Stimulated activated CD4-positive, alpha-beta T cell treated with anti-CD3 and anti-CD28 coated beads, Interleukin-4, amount 100 ng/mL, for 48 hours (primary cell): ENCODE data around the gene ARHGAP26.

ENCODE experiments used
- DNase-seq, 2 donors: peaks; one replicate each; pipeline ENCODE4 v3.0.0-alpha.2; 2020; ENCODE audit warnings: low read depth in 2 of 2

Gene ARHGAP26

GRCh38 chr5:142872217-142872616 lies 102.0 kb downstream of the ARHGAP26 start:
- DNase-seq: no peak

DNA sequence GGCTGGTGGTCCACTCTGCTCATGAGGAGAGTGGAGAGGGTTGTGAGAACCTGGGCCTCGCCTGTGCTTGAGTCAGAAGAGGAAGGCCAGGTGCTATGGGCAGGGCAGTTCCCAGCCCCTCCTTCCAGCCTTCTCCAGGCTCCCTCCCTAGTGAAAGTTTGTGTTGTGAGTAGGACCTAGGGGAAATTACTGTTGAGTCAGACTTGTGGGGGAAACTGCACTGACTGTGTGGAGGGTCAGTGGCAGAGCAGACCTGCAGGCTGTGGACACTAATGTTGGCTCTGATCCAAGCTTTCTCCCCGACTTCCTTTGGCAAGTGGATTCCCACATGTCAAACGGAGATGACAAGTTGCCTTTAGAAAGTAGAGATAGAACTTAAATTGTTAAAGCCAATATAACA lies 102.6 kb downstream of the ARHGAP26 start:
- DNase-seq: no peak

DNA sequence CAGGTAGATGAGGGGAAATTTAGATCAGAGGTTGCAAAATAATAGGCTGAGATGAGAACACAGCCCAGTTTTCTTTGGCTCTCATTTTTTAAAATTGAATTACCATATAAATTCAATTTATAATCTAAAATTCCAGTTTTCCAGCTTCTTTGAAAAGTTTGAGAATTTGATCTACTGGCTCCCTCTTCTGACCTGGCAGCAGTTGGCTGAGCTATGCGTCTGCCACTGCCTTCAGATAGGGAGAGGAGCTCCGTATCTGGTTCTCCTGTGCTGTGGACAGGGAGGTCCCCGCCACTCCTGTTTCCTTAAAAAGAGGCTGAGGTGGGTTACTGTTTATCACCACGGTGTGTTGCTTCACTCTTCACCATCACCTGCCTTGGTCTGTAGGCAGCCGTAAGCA lies 103.7 kb downstream of the ARHGAP26 start:
- DNase-seq: no peak

DNA sequence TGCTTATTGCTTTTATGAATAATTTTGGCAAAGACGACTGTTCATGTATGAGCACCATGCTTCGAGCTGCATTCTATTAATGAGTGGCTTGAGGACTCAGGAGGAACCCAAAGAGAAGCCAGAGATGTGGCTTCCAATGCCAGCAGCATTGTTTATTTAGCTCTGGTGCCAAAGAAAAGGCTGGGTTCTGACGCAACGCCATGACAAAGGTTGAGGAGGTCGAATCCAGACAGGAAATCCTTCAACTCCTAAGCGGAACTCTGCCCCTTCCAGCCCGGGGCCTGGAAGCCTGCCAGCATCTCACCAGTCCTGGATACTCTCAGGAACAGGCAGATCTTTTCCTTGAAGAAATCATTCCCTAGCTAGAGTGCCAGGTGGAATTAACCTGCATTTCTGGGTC lies 104.4 kb downstream of the ARHGAP26 start:
- DNase-seq: no peak

DNA sequence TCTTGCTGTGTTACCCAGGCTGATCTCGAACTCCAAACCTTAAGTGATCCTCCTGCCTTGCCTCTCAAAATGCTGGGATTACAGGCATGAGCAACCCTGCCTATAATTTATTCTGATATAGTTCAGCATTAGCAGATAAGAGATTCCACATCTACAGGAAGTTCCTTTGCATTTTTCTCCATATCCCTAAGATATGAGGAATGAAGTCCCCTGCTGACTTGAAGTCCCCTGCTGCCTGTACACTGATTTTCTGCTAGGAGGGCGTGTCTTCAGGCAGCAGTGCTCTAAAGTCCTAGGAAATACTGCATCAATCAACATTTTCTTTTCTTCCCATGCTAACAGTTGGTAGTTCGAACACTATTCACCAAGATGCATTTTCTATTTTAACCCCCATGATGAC lies 105.8 kb downstream of the ARHGAP26 start:
- no peak for DNase-seq

DNA sequence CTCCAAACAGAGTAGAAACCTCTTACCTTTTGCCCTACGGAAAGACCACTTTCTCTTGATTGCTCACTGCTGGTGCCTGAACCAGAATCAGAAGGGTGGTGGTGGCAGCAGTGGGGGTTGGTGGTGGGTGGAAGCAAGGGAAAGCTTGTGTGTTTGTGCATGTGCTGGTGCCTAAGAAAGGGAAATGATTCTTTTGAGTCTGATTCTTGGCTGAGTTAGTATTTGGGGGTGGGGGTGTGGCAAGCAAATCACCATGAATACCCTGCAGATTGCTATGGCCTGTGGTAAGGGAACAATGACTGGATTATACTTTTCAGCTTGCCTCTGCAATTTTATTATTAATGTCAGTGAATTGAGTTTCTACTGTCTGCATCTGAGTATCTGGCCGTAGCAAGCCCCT lies 106.6 kb downstream of the ARHGAP26 start:
- DNase-seq: no peak

DNA sequence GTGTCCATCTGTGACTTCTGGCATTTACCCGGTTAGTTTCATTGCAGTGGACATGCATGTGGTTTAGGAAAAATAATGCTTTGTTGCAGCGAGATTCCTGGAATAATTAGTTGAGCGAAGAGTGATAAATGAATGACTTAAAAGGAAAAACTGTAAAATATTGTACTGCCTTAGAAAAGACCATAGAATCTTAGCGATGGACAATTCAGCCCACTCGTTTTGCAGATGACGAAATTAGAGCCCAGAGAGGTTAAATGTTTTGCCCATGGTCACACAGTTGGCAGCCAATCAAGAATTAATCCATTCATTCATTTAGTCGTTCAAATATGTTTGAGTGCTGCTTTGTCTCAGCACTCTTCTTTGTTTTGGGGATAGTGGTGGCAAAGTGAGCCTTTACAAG lies 107.9 kb downstream of the ARHGAP26 start:
- no peak for DNase-seq

GRCh38 chr5:142878638-142879037 lies 108.5 kb downstream of the ARHGAP26 start:
- no peak for DNase-seq

- DNase-seq: no peak
These were observed 111.1 kb downstream of the ARHGAP26 start for GRCh38 chr5:142881076-142881783.

- DNase-seq: no peak
These were observed 111.6 kb downstream of the ARHGAP26 start for GRCh38 chr5:142881784-142882126.

- DNase-seq: no peak
These were observed 112.8 kb downstream of the ARHGAP26 start for GRCh38 chr5:142883025-142883424.

GRCh38 chr5:142883438-142883837 lies 113.3 kb downstream of the ARHGAP26 start:
- DNase-seq: no peak

- no peak for DNase-seq
These were observed 113.9 kb downstream of the ARHGAP26 start for GRCh38 chr5:142884029-142884428.

DNA sequence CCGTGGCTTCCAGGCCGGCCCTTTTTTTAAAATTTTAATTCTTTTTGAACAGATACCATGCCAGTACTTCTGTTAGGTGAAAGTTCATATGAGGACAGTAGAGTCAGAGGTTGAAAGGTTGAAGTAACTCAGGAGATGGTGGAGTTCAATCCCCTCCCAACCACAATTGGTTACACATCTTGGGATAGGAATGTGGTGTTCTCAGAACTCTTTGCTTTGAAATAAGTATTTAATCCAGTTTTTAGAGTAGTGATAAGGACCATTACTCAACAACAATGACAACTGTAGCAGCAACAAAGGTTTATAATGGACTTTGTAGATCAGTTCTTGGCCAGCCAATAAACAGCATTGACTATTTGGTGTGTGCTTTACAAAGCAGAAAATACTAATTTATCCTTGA lies 116.0 kb downstream of the ARHGAP26 start:
- no peak for DNase-seq

- no peak for DNase-seq
These were observed 116.8 kb downstream of the ARHGAP26 start for GRCh38 chr5:142886956-142887355.

GRCh38 chr5:142888469-142889085 lies 118.4 kb downstream of the ARHGAP26 start:
- no peak for DNase-seq

DNA sequence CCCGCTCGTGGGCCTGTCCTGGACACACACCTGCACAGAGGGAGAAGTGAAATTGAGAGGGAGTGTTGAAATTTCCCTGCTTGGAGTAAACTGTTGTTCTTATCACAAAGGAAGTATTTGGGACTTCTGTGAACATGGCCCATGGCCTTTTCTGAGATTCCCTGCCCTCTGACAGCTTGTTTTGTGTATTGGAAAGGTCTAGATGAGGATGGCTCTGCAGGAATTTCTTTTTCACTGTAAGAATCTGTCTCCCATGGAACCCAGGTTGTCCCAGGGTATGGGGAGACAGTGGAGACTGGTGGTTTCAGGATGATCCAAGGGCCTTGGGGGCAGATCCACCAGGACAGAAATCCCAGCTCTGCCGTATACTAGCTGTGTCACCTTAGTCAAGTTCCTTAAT lies 121.8 kb downstream of the ARHGAP26 start:
- DNase-seq: no peak

- DNase-seq: no peak
These were observed 124.1 kb downstream of the ARHGAP26 start for GRCh38 chr5:142894315-142894714.

- DNase-seq: no peak
These were observed 124.6 kb downstream of the ARHGAP26 start for GRCh38 chr5:142894749-142895148.

- no peak for DNase-seq
These were observed 126.3 kb downstream of the ARHGAP26 start for GRCh38 chr5:142896325-142897007.

DNA sequence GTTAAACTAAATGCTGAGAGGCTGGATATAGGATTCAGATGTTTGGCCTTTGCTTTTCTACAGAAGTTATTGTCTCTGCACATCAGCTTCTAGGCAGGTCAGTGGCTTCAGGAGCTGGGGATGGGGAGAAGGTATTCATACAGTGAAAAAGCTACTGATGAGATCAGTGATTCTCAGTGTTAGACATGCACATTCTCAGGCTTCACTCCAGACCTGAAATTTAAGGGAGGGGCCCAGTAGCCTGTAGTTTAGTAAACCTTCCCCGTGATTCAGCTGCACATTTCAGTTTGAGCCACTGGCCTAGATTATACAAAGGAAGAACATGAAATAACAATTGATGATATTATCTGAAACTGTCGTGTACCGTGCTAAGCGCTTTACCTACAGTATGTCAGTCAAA lies 127.2 kb downstream of the ARHGAP26 start:
- DNase-seq: no peak

GRCh38 chr5:142900927-142901326 lies 130.8 kb downstream of the ARHGAP26 start:
- no peak for DNase-seq

DNA sequence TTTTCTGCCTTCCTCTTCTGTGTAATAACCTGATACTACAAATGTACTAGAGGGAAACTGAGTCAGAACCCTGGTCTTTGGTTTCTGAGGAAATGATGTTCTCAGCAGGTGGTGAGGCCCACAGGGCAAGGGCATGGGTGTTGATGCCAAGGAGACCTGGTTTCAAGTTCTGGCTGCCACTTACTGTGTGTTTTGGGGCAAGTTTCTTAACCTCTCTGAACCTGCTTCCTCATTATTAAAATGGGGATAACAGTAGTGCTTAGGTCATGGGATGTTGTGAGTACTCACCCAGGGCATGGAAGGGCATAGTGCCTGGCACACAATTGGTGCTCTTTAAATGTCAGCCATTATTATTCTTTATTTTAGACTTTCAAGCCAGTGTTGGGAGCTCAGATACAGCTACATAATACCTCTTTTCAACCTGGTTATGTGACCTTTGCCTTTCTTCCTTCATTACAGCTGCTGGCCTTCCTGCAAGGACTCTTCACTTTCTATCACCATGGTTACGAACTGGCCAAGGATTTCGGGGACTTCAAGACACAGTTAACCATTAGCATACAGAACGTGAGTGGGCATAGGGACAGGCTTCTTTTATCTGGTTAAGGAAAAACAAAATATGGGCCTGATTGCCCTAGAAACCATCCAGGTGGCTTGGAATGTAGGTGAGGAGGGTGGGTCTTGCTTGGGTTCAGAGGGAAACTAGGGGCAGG lies 131.5 kb downstream of the ARHGAP26 start:
- DNase-seq: no peak
